Panc1 (cell line): Measurements from ENCODE around the gene USP15. TPM values are rescaled to one million over a fixed set of nuclear protein-coding genes. Genes with fewer than 3 reads are reported as not detected.
"Not testable (repeated sequence)": the region's sequence is repeated elsewhere in the genome, so short reads cannot be mapped to it uniquely, and the experiment has no call there.

Source experiments
- ATAC-seq: fragments of 200-7000 bp; cut with Tn5 transposase; 2 replicates; pipeline ENCODE4 v1.9.1; 2020; ENCODE audit warnings: mild to moderate bottlenecking, moderate library complexity
- BruUV-seq: library from RNA; stranded (reverse); fragments of 400-500 nt; replicated peaks from 2 replicates; lab custom pipeline; 2021; lab: Mats Ljungman, UMichigan
- CTCF ChIA-PET: fragments of 300-600 bp; sonication (Branson Sonifier 250); formaldehyde crosslinking; loops from one replicate; lab custom pipeline; 2022; ENCODE audit warnings: antibody characterized with exemption; lab: Charles Lee
- POLR2A ChIA-PET: fragments of 300-600 bp; sonication (Branson Sonifier 250); formaldehyde crosslinking; loops from one replicate; lab custom pipeline; 2022; ENCODE audit warnings: antibody characterized with exemption; lab: Charles Lee
- DNase-seq: peaks from one replicate; pipeline ENCODE4 v3.0.0-alpha.2; 2010; ENCODE audit warnings: low read depth, low spot score
- H3K27ac ChIP-seq: 2 replicates; pipeline ENCODE4 v1.5.1; 2011; ENCODE audit warnings: mild to moderate bottlenecking, low read length, inconsistent platforms
- H3K27me3 ChIP-seq: fragments of 200-500 bp; sonication (Bioruptor generic); 2 replicates; pipeline ENCODE4 v1.6.0; 2014; ENCODE audit warnings: low read length, inconsistent platforms; ENCODE audit not compliant: control insufficient read depth, insufficient read depth
- H3K36me3 ChIP-seq: fragments of 200-500 bp; sonication (Bioruptor generic); 2 replicates; pipeline ENCODE4 v1.5.1; 2014; ENCODE audit warnings: inconsistent platforms, mild to moderate bottlenecking, low read length, moderate library complexity; ENCODE audit not compliant: control insufficient read depth, insufficient read depth
- H3K4me1 ChIP-seq: 2 replicates; pipeline ENCODE4 v1.5.1; 2011; ENCODE audit warnings: inconsistent platforms, mild to moderate bottlenecking, low read length, moderate library complexity; ENCODE audit not compliant: control insufficient read depth, insufficient read depth
- H3K4me3 ChIP-seq, 2 experiments: 2 replicates each; pipeline ENCODE4 v1.5.1; 2011 to 2012; ENCODE audit warnings: low read depth in 2 of 2, low read length in 2 of 2, mild to moderate bottlenecking in 2 of 2, inconsistent platforms in 1 of 2, moderate library complexity in 1 of 2
- H3K9me3 ChIP-seq: fragments of 200-500 bp; sonication (Bioruptor generic); 2 replicates; pipeline ENCODE4 v1.5.1; 2014; ENCODE audit warnings: low read depth, mild to moderate bottlenecking, inconsistent platforms, low read length, moderate library complexity; ENCODE audit not compliant: control insufficient read depth, insufficient read depth
- POLR2AphosphoS5 ChIP-seq: IDR thresholded peaks from 2 replicates; pipeline ENCODE4 v1.6.1; 2012; ENCODE audit warnings: mild to moderate bottlenecking, low read depth, low read length, moderate library complexity
- SIN3A ChIP-seq: IDR thresholded peaks from 2 replicates; pipeline ENCODE4 v1.6.1; 2012; ENCODE audit warnings: low read depth, mild to moderate bottlenecking, low read length, moderate library complexity, borderline replicate concordance; ENCODE audit not compliant: insufficient read depth
- TCF7L2 ChIP-seq: IDR thresholded peaks from 2 replicates; pipeline ENCODE4 v1.6.1; 2011; ENCODE audit warnings: mild to moderate bottlenecking, low read depth, low read length, inconsistent platforms
- in situ Hi-C: cut with HindIII; loops from 2 replicates; pipeline ENCODE4 v1.10.0; 2016; ENCODE audit warnings: low sequenced_read_pairs, low pct_unique_long_range_greater_than_20kb
- intact Hi-C: fragments of 100-400 bp; cut with micrococcal nuclease; formaldehyde crosslinking; loops from one replicate; pipeline ENCODE4 v1.10.0; 2022; ENCODE audit not compliant: unreplicated experiment
- total RNA-seq: library from RNA; stranded (reverse); gene quantifications from one replicate; pipeline ENCODE4 v1.2.1, GENCODE V29; 2021; ENCODE audit not compliant: unreplicated experiment
- TF ChIP-seq, protein P1 (sequence below), 2 experiments: IDR thresholded peaks; 2 replicates each; pipeline ENCODE4 v1.6.1; 2011 to 2012; ENCODE audit warnings: low read depth in 2 of 2, control low read depth in 1 of 2, low read length in 1 of 2, mild to moderate bottlenecking in 1 of 2, moderate library complexity in 1 of 2; ENCODE audit not compliant: insufficient read depth in 1 of 2
- TF ChIP-seq, protein P2 (sequence below): fragments of 450-650 bp; IDR thresholded peaks from 2 replicates; pipeline ENCODE4 v1.5.1; 2017; ENCODE audit warnings: mild to moderate bottlenecking

USP15 gene
- total RNA-seq, 1 experiment from 2014 or later: 35.4 TPM

DNA sequence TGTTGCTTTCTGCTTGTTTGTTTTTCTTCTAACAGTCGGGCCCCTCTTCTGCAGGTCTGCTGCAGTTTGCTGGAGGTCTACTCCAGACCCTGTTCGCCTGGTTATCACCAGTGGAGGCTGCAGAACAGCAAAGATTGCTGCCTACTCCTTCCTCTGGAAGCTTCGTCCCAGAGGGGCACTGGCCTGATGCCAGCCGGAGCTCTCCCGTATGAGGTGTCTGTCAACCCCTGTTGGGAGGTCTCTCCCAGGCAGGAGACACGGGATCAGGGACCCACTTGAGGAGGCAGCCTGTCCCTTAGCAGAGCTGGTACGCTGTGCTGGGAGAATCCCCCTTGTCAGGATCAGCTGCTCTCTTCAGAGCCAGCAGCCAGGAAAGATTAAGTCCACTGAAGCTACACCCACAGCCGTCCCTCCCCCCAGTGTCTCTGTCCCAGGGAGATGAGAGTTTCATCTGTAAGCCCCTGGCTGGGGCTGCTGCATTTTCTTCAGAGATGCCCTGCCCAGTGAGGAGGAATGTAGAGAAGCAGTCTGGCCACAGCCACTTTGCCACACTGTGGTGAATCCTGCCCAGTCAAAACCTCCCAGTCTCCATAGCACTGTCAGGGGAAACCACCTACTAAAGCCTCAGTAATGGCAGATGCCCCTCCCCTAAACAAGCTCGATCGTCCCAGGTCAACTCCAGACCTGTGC lies 82.6 kb downstream of the USP15 start:
- POLR2A ChIA-PET, in situ Hi-C loops, H3K9me3 ChIP-seq, BruUV-seq, H3K36me3 ChIP-seq, H3K4me3 ChIP-seq, H3K27ac ChIP-seq, CTCF ChIA-PET, H3K4me1 ChIP-seq, ATAC-seq, intact Hi-C loops, H3K27me3 ChIP-seq, DNase-seq: not testable (repeated sequence)

DNA sequence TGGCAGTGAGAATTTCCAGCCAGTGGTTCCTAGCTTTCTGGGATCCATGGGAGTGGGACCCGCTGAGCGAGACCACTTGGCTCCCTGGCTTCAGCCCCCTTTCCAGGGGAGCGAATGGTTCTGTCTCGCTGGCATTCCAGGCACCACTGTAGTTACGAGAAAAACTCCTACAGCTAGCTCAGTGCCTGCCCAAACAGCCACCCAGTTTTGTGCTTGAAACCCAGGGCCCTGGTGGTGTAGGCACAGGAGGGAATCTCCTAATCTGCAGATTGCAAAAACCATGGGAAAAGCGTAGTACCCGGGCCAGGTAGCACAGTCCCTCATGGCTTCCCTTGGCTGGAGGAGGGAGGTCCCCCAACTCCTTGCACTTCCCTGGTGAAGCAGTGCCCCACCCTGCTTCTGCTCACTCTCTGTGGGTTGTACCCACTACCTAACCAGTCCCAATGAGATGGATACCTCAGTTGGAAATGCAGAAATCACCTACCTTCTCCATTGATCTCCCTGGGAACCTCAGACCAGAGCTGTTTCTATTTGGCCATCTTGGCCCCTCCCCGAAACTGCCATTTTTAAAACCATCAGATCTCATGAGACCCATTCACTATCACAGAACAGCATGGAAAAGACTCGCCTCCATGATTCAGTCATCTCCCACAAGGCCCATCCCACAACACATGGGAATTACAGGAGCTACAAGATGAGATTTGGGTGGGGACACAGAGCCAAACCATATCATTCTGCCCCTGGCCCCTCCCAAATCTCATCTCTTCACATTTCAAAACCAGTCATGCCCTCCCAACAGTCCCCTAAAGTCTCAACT lies 83.3 kb downstream of the USP15 start:
- in situ Hi-C loops, BruUV-seq, H3K4me1 ChIP-seq, H3K4me3 ChIP-seq, intact Hi-C loops, H3K27me3 ChIP-seq, H3K36me3 ChIP-seq, CTCF ChIA-PET, ATAC-seq, DNase-seq, H3K9me3 ChIP-seq, POLR2A ChIA-PET, H3K27ac ChIP-seq: not testable (repeated sequence)

DNA sequence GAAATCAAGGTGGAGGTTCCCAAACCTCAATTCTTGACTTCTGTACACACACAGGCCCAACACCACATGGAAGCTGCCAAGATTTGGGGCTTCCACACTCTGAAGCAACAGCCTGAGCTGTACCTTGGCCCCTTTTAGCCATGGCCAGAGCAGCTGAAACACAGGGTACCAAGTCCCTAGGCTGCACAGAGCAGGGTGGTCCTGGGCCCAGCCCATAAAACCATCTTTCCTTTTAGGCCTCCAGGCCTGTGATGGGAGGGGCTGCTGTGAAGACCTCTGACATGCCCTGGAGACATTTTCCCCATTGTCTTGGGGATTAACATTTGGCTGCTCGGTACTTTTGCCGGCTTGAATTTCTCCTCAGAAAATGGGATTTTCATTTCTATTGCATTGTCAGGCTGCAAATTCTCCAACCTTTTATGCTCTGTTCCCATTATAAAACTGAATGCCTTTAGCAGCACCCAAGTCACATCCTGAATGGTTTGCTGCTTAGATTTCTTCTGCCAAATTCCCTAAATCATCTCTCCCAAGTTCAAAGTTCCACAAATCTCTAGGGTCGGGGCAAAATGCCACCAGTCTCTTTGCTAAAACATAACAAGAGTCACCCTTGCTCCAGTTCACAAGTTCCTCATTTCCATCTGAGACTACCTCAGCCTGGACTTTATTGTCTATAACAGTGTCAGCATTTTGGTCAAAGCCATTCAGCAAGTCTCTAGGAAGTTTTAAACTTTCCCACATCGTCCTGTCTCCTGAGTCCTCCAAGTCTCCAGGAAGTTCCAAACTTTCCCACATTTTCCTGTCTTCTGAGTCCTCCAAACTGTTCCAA lies 84.7 kb downstream of the USP15 start:
- H3K27ac ChIP-seq, ATAC-seq, BruUV-seq, intact Hi-C loops, CTCF ChIA-PET, H3K4me3 ChIP-seq, H3K4me1 ChIP-seq, H3K27me3 ChIP-seq, in situ Hi-C loops, H3K36me3 ChIP-seq, DNase-seq, H3K9me3 ChIP-seq: not testable (repeated sequence)
- POLR2A ChIA-PET: interaction anchor here (0.6 kb wide), 1 partner anchor 78 kb away, joined by 3 read pairs; no protein-coding TSS in a partner anchor

DNA sequence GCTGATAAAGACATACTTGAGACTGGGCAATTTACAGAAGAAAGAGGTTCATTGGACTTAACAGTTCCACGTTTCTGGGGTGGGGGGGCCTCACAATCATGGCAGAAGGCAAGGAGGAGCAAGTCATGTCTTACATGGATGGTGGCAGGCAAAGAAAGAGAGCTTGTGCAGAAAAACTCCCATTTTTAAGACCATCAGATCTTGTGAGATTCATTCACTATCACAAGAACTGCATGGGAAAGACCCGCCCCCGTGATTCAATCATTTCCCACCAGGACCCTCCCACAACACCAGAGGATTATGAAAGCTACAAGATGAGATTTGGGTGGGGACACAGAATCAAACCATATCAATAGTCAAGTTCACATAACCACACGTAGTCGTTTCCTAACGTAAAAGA lies 85.5 kb downstream of the USP15 start:
- Histone ChIP-seq H3K27ac (no peak overlapping the region), H3K4me3 (no peak overlapping the region), H3K27me3 (no peaks in the 10 kb centered on the region), H3K9me3 (no peaks in the 10 kb centered on the region), H3K36me3 (no peaks in the 10 kb centered on the region; the same call in 1 of the 2 replicates), H3K4me1 (peaks cover 3% of the 10 kb centered on the region; the same call in 1 of the 2 replicates)
- intact Hi-C loops: no loop called here
- POLR2A ChIA-PET: interaction anchor here (0.6 kb wide), 1 partner anchor 77 kb away, joined by 3 read pairs; no protein-coding TSS in a partner anchor
- CTCF ChIA-PET: no interaction called here
- ATAC-seq (no peak), DNase-seq (no peak)
- BruUV-seq: no TSS peak
- in situ Hi-C loops: no loop called here
- TF ChIP-seq, protein P1, sequence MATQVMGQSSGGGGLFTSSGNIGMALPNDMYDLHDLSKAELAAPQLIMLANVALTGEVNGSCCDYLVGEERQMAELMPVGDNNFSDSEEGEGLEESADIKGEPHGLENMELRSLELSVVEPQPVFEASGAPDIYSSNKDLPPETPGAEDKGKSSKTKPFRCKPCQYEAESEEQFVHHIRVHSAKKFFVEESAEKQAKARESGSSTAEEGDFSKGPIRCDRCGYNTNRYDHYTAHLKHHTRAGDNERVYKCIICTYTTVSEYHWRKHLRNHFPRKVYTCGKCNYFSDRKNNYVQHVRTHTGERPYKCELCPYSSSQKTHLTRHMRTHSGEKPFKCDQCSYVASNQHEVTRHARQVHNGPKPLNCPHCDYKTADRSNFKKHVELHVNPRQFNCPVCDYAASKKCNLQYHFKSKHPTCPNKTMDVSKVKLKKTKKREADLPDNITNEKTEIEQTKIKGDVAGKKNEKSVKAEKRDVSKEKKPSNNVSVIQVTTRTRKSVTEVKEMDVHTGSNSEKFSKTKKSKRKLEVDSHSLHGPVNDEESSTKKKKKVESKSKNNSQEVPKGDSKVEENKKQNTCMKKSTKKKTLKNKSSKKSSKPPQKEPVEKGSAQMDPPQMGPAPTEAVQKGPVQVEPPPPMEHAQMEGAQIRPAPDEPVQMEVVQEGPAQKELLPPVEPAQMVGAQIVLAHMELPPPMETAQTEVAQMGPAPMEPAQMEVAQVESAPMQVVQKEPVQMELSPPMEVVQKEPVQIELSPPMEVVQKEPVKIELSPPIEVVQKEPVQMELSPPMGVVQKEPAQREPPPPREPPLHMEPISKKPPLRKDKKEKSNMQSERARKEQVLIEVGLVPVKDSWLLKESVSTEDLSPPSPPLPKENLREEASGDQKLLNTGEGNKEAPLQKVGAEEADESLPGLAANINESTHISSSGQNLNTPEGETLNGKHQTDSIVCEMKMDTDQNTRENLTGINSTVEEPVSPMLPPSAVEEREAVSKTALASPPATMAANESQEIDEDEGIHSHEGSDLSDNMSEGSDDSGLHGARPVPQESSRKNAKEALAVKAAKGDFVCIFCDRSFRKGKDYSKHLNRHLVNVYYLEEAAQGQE (IDR thresholded peaks at IDR 0.05; ENCODE audit: insufficient read depth in 1 of 2, low read depth in 2 of 2, low read length in 1 of 2): no peak
- TF ChIP-seq TCF7L2 (no peak), SIN3A (no peak), POLR2AphosphoS5 (no peak)
- TF ChIP-seq, protein P2, sequence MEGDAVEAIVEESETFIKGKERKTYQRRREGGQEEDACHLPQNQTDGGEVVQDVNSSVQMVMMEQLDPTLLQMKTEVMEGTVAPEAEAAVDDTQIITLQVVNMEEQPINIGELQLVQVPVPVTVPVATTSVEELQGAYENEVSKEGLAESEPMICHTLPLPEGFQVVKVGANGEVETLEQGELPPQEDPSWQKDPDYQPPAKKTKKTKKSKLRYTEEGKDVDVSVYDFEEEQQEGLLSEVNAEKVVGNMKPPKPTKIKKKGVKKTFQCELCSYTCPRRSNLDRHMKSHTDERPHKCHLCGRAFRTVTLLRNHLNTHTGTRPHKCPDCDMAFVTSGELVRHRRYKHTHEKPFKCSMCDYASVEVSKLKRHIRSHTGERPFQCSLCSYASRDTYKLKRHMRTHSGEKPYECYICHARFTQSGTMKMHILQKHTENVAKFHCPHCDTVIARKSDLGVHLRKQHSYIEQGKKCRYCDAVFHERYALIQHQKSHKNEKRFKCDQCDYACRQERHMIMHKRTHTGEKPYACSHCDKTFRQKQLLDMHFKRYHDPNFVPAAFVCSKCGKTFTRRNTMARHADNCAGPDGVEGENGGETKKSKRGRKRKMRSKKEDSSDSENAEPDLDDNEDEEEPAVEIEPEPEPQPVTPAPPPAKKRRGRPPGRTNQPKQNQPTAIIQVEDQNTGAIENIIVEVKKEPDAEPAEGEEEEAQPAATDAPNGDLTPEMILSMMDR: no peak
